GM12878 (cell line): Measurements from ENCODE around the gene LMO7. TPM values are rescaled to one million over a fixed set of nuclear protein-coding genes. Genes with fewer than 3 reads are reported as not detected.

ENCODE experiments used
- ATAC-seq: fragments of 200-7000 bp; cut with Tn5 transposase; 3 replicates; pipeline ENCODE4 v1.9.1; 2020; ENCODE audit warnings: mild to moderate bottlenecking, moderate library complexity
- BruUV-seq: library from RNA; stranded (reverse); fragments of 400-500 nt; replicated peaks from 2 replicates; lab custom pipeline; 2021; lab: Mats Ljungman, UMichigan
- CTCF ChIA-PET: fragments of 300-600 bp; sonication (Branson Sonifier 250); formaldehyde crosslinking; extraction: SDS; loops from one replicate; lab custom pipeline; 2021; ENCODE audit warnings: inconsistent platforms; lab: Yijun Ruan, JAX
- POLR2A ChIA-PET: fragments of 350-600 bp; formaldehyde crosslinking; extraction: SDS; loops from one replicate; lab custom pipeline; 2021; ENCODE audit warnings: inconsistent platforms; lab: Charles Lee
- RAD21 ChIA-PET: fragments of 300-600 bp; sonication (Branson Sonifier 250); formaldehyde crosslinking; loops from one replicate; lab custom pipeline; 2023; ENCODE audit warnings: antibody characterized with exemption; ENCODE audit not compliant: unreplicated experiment; lab: Charles Lee
- SMC1A ChIA-PET: fragments of 300-600 bp; sonication (Branson Sonifier 250); formaldehyde crosslinking; loops from one replicate; lab custom pipeline; 2023; ENCODE audit not compliant: unreplicated experiment, uncharacterized antibody; lab: Charles Lee
- DNase-seq: peaks from one replicate; pipeline ENCODE4 v3.0.0-alpha.2; 2011; ENCODE audit warnings: low read depth, low spot score
- FAIRE-seq: peaks from 3 replicates; lab custom pipeline; 2011; peaks lifted over from hg19 to GRCh38; lab: Jason Lieb, UNC
- H2AFZ ChIP-seq: 2 replicates; pipeline ENCODE4 v1.6.0; 2011; ENCODE audit warnings: low read depth, low read length, control low read depth; ENCODE audit not compliant: control insufficient read depth
- H3K27ac ChIP-seq: 2 replicates; pipeline ENCODE4 v1.5.1; 2011; ENCODE audit warnings: control low read depth; ENCODE audit not compliant: control insufficient read depth, insufficient read depth
- H3K27me3 ChIP-seq, 2 experiments: replicated peaks in 1 of 2; 2 replicates each; pipeline versions ENCODE4 v1.6.0 to v1.6.1; 2011; ENCODE audit warnings: low read length in 1 of 2; ENCODE audit not compliant: control insufficient read depth in 2 of 2, insufficient read depth in 2 of 2
- H3K36me3 ChIP-seq, 2 experiments: 2 replicates each; pipeline ENCODE4 v1.5.1; 2011; ENCODE audit warnings: low read length in 1 of 2; ENCODE audit not compliant: control insufficient read depth in 2 of 2, insufficient read depth in 2 of 2
- H3K4me1 ChIP-seq: 2 replicates; pipeline ENCODE4 v1.6.1; 2011; ENCODE audit warnings: mild to moderate bottlenecking, low read length, moderate library complexity, mixed read lengths; ENCODE audit not compliant: control insufficient read depth, insufficient read depth
- H3K4me2 ChIP-seq: 2 replicates; pipeline ENCODE4 v1.6.0; 2011; ENCODE audit warnings: control low read depth; ENCODE audit not compliant: control insufficient read depth, insufficient read depth
- H3K4me3 ChIP-seq: fragments of 200-600 bp; sonication (generic); 2 replicates; pipeline ENCODE4 v1.5.1; 2016
- H3K79me2 ChIP-seq: 2 replicates; pipeline ENCODE4 v1.6.0; 2011; ENCODE audit warnings: low read length; ENCODE audit not compliant: control insufficient read depth, insufficient read depth
- H3K9ac ChIP-seq: 2 replicates; pipeline ENCODE4 v1.8.0; 2011; ENCODE audit warnings: low read length, control low read depth, mixed read lengths; ENCODE audit not compliant: control insufficient read depth, insufficient read depth
- H3K9me3 ChIP-seq: replicated peaks from 3 replicates; pipeline ENCODE4 v1.5.1; 2011; ENCODE audit warnings: mild to moderate bottlenecking, low read length; ENCODE audit not compliant: control insufficient read depth, insufficient read depth
- H4K20me1 ChIP-seq: 2 replicates; pipeline ENCODE4 v1.6.0; 2011; ENCODE audit not compliant: control insufficient read depth, insufficient read depth
- CBX5 ChIP-seq: sonication (generic); IDR thresholded peaks from 2 replicates; pipeline ENCODE4 v1.6.1; 2016; ENCODE audit warnings: low read depth, moderate library complexity, mild to moderate bottlenecking, inconsistent platforms
- HDAC6 ChIP-seq: fragments of 200-600 bp; sonication (generic); IDR thresholded peaks from one replicate; pipeline ENCODE4 v1.8.0; 2017; ENCODE audit warnings: antibody characterized with exemption; ENCODE audit not compliant: unreplicated experiment
- MTA2 ChIP-seq: fragments of 450-650 bp; IDR thresholded peaks from 2 replicates; pipeline ENCODE4 v1.6.1; 2016; ENCODE audit warnings: low read depth, mild to moderate bottlenecking, moderate library complexity
- SUZ12 ChIP-seq: fragments of 200-600 bp; sonication (generic); IDR thresholded peaks from one replicate; pipeline ENCODE4 v1.6.1; 2018; ENCODE audit warnings: antibody characterized with exemption, mild to moderate bottlenecking; ENCODE audit not compliant: unreplicated experiment
- WRNIP1 ChIP-seq: IDR thresholded peaks from 2 replicates; pipeline ENCODE4 v1.6.1; 2011; ENCODE audit warnings: low read depth, low read length, improper control_type of control experiment, borderline replicate concordance
- ZBED1 ChIP-seq: IDR thresholded peaks from 2 replicates; pipeline ENCODE4 v1.6.1; 2016; ENCODE audit warnings: borderline replicate concordance
- WGBS: methylation state at CpG from one replicate; pipeline ENCODE4 v1.1.6; 2016; ENCODE audit warnings: low lambda C conversion rate; ENCODE audit not compliant: insufficient replicate concordance, insufficient coverage; ENCODE audit errors: missing lambda C conversion rate; 5-methylcytosine and 5-hydroxymethylcytosine counted together
- in situ Hi-C: fragments of 300-500 bp; cut with MboI; formaldehyde crosslinking; loops from 9 replicates; pipeline ENCODE4 v1.14.3; 2018; ENCODE audit warnings: mixed read lengths
- intact Hi-C: fragments of 100-400 bp; cut with micrococcal nuclease; formaldehyde crosslinking; loops from one replicate; pipeline ENCODE4 v1.14.2; 2022; ENCODE audit not compliant: unreplicated experiment
- polyA plus RNA-seq, 11 experiments: library from polyadenylated mRNA; depleted of rRNA in 4 of 11; unstranded in 6 of 11; stranded (reverse) in 5 of 11; fragments of >200 nt; fragmentation: Nextera tagmentation in 4 of 11; fragmentation: Illumina TruSeq in 1 of 11; extraction: Ambion mirVana in 4 of 11; extraction: Trizol in 1 of 11; gene quantifications; 1 replicate in 1 of 11; 2 replicates in 10 of 11; pipeline versions ENCODE4 v1.2.1 to v1.2.3, GENCODE V29; 2011 to 2016; ENCODE audit warnings: inconsistent platforms in 2 of 11, missing spikeins in 2 of 11, low read depth in 1 of 11
- total RNA-seq, 4 experiments: library from RNA; depleted of rRNA in 3 of 4; stranded (reverse); fragments of >200 nt in 3 of 4; fragmentation: Illumina TruSeq in 1 of 4; extraction: Trizol in 1 of 4; gene quantifications; 2 replicates each; pipeline versions ENCODE4 v1.2.1 to v1.2.3, GENCODE V29; 2013 to 2021
- TF ChIP-seq, protein P1 (sequence below): fragments of 450-650 bp; formaldehyde crosslinking; IDR thresholded peaks from 2 replicates; pipeline ENCODE4 v1.5.0; 2022; ENCODE audit warnings: mild to moderate bottlenecking, missing genetic modification characterization
- TF ChIP-seq, protein P2 (sequence below): IDR thresholded peaks from 2 replicates; pipeline ENCODE4 v1.6.1; 2011; ENCODE audit warnings: mild to moderate bottlenecking, low read depth, low read length, moderate library complexity; ENCODE audit not compliant: insufficient replicate concordance
- TF ChIP-seq, protein P3 (sequence below): IDR thresholded peaks from 2 replicates; pipeline ENCODE4 v1.6.1; 2011; ENCODE audit warnings: borderline replicate concordance, low read depth, mild to moderate bottlenecking, moderate library complexity, low read length; ENCODE audit not compliant: insufficient read depth, poor library complexity, severe bottlenecking

LMO7 gene
- total and polyA plus RNA-seq, 10 of the 15 experiments (the other 5 are each of a cell fraction or from before 2014, with no cell fraction given) = 8.5 to 67.8 (median 36.8) TPM

DNA sequence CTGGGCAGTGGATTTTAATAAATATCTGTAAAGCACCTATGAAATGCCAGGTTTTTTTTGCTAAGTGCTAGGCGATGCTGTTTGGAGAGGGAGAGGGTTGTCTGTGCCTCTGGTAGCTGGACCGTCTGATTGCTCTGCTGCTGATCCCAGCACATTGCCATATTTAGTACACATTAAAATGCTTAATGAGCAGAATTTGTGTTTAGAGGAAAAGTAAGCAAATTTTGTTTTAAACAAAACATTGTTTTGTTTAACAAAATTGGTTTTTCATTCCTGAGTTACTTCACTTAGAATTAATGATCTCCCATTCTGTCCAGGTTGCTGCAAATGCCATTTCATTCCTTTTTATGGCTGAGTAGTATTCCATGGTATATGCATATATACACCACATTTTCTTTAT is 85.2 kb downstream of the LMO7 start:
- SMC1A ChIA-PET = interaction anchor here (1.8 kb wide), 1 partner anchor 39 kb away, joined by 4 read pairs; no protein-coding TSS in a partner anchor
- TF ChIP-seq, protein P1, sequence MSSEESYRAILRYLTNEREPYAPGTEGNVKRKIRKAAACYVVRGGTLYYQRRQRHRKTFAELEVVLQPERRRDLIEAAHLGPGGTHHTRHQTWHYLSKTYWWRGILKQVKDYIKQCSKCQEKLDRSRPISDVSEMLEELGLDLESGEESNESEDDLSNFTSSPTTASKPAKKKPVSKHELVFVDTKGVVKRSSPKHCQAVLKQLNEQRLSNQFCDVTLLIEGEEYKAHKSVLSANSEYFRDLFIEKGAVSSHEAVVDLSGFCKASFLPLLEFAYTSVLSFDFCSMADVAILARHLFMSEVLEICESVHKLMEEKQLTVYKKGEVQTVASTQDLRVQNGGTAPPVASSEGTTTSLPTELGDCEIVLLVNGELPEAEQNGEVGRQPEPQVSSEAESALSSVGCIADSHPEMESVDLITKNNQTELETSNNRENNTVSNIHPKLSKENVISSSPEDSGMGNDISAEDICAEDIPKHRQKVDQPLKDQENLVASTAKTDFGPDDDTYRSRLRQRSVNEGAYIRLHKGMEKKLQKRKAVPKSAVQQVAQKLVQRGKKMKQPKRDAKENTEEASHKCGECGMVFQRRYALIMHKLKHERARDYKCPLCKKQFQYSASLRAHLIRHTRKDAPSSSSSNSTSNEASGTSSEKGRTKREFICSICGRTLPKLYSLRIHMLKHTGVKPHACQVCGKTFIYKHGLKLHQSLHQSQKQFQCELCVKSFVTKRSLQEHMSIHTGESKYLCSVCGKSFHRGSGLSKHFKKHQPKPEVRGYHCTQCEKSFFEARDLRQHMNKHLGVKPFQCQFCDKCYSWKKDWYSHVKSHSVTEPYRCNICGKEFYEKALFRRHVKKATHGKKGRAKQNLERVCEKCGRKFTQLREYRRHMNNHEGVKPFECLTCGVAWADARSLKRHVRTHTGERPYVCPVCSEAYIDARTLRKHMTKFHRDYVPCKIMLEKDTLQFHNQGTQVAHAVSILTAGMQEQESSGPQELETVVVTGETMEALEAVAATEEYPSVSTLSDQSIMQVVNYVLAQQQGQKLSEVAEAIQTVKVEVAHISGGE (CRISPR knock-in tag) = no peak
- no peak for TF ChIP-seq CBX5

DNA sequence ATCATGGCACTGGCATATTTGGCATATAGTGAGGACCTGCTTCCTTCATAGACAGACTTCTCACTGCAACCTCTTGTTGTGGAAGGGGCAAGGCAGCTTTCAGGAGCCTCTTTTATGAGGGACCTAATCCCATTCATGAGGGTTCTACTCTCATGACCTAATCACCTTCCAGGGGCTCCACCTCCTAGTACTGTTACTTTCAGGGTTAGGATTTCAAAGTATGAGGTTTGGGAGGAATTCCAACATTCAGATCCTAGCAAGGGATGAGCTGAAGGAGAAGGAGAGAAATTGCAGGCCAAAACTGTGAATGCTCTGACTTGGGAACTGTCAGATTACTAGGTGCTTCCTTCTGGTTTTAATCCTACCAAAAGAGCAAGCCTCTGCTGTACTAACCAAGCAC is 87.8 kb downstream of the LMO7 start:
- no peaks in the 10 kb centered on the region for H3K36me3 ChIP-seq
- intact Hi-C loops (no loop called here), in situ Hi-C loops (no loop called here)
- H2AFZ ChIP-seq = no peak overlapping the region
- no peak overlapping the region for H3K4me3 ChIP-seq
- H4K20me1 ChIP-seq = no peaks in the 10 kb centered on the region
- POLR2A ChIA-PET = no interaction called here
- H3K4me1 ChIP-seq = no peaks in the 10 kb centered on the region
- no peaks in the 10 kb centered on the region for H3K27me3 ChIP-seq
- H3K9ac ChIP-seq = no peak overlapping the region
- H3K27ac ChIP-seq = no peak overlapping the region
- H3K9me3 ChIP-seq = no peaks in the 10 kb centered on the region; the same call in 2 of the 3 replicates
- BruUV-seq = no TSS peak
- SMC1A ChIA-PET = interaction anchor here (0.8 to 1.2 kb wide), 2 partner anchors 12 to 183 kb away, joined by 3 to 4 read pairs; no protein-coding TSS in a partner anchor
- ATAC-seq (no peak), FAIRE-seq (peak; percentile 62), DNase-seq (no peak)
- CTCF ChIA-PET = interaction anchor here (1.1 to 1.3 kb wide), 3 partner anchors 10 to 28 kb away, joined by 4 to 6 read pairs (median 4); no protein-coding TSS in a partner anchor
- RAD21 ChIA-PET = no interaction called here
- no peaks in the 10 kb centered on the region for H3K79me2 ChIP-seq
- H3K4me2 ChIP-seq = no peak overlapping the region
- TF ChIP-seq, protein P2, sequence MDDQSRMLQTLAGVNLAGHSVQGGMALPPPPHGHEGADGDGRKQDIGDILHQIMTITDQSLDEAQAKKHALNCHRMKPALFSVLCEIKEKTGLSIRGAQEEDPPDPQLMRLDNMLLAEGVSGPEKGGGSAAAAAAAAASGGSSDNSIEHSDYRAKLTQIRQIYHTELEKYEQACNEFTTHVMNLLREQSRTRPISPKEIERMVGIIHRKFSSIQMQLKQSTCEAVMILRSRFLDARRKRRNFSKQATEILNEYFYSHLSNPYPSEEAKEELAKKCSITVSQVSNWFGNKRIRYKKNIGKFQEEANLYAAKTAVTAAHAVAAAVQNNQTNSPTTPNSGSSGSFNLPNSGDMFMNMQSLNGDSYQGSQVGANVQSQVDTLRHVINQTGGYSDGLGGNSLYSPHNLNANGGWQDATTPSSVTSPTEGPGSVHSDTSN = no peak
- TF ChIP-seq, protein P3, sequence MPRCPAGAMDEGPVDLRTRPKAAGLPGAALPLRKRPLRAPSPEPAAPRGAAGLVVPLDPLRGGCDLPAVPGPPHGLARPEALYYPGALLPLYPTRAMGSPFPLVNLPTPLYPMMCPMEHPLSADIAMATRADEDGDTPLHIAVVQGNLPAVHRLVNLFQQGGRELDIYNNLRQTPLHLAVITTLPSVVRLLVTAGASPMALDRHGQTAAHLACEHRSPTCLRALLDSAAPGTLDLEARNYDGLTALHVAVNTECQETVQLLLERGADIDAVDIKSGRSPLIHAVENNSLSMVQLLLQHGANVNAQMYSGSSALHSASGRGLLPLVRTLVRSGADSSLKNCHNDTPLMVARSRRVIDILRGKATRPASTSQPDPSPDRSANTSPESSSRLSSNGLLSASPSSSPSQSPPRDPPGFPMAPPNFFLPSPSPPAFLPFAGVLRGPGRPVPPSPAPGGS = no peak
- TF ChIP-seq WRNIP1 (no peak), HDAC6 (no peak), SUZ12 (no peak), ZBED1 (no peak), MTA2 (no peak)

More for the DNA sequence above, 85.2 kb downstream of the LMO7 start:
- Histone ChIP-seq H4K20me1 (no peaks in the 10 kb centered on the region), H3K4me2 (no peak overlapping the region), H3K4me3 (no peak overlapping the region), H3K36me3 (no peaks in the 10 kb centered on the region), H3K79me2 (no peaks in the 10 kb centered on the region), H3K27me3 (no peaks in the 10 kb centered on the region), H3K4me1 (no peaks in the 10 kb centered on the region), H3K9ac (no peak overlapping the region), H3K27ac (no peak overlapping the region), H3K9me3 (no peaks in the 10 kb centered on the region; the same call in 2 of the 3 replicates), H2AFZ (no peak overlapping the region)
- FAIRE-seq = no peak
- no TSS peak for BruUV-seq
- DNase-seq = no peak
- intact Hi-C loops (no loop called here), in situ Hi-C loops (no loop called here)
- no peak for ATAC-seq
- CTCF ChIA-PET = no interaction called here
- 100% methylated on average over 2 of the region's 2 CpGs for whole genome bisulfite sequencing
- RAD21 ChIA-PET = no interaction called here
- POLR2A ChIA-PET = no interaction called here
